GM21786 (cell line): ENCODE measurements around the gene NEMP2.

Experiments used
- ATAC-seq: cut with Tn5 transposase; IDR thresholded peaks from one replicate; pipeline ENCODE4 v1.9.1; 2021; ENCODE audit not compliant: unreplicated experiment

Gene NEMP2, protein sequence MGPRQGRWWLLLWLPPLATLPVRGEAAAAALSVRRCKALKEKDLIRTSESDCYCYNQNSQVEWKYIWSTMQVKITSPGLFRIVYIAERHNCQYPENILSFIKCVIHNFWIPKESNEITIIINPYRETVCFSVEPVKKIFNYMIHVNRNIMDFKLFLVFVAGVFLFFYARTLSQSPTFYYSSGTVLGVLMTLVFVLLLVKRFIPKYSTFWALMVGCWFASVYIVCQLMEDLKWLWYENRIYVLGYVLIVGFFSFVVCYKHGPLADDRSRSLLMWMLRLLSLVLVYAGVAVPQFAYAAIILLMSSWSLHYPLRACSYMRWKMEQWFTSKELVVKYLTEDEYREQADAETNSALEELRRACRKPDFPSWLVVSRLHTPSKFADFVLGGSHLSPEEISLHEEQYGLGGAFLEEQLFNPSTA

GRCh38 chr2:190534310-190535120, at the start of gene NEMP2:
TSS of gene NEMP2 (minus strand) at chr2:190534722. CDS start at chr2:190534655, 67 bp downstream.
- ATAC-seq, result peak; percentile 57

DNA sequence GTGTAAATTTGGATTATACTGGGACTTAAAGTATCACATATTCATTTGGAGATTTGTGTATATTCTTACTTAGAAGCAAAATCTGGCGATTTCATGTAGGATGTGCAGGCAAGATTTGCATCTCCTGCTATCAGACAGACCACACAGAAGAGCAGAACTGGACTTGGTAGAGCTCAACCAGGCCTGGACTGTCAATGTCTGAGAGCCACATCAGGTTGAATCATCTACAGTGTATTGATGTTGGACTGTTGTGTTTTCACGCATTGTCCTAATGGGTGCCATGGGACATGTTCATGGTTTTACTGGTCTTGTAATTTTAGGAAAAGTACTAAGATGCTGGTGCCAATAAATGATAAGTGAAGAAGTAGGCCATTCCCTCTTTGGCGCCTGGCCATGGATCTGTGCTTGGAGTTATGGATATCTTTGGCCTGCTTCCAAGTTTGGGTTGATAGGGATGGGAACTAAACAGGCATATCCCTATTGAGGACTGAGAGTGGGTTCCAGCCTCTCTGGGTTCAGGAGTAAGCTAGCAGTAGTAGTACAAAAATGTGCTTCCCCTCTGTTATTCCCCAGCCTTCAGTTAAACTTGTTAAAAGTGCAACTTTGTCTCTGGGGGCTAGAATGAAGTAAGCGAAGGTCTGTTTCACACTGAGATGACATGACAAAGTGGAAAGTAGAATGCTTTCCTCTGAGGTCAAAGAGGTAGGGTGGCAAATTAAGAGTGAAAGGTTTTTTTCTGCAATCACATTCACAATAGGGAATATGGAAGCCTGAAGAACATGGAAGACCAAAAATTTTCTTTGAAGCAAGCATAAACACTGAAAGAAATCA, 49.2 kb upstream of the NEMP2 start:
- peak; percentile 60 for ATAC-seq

DNA sequence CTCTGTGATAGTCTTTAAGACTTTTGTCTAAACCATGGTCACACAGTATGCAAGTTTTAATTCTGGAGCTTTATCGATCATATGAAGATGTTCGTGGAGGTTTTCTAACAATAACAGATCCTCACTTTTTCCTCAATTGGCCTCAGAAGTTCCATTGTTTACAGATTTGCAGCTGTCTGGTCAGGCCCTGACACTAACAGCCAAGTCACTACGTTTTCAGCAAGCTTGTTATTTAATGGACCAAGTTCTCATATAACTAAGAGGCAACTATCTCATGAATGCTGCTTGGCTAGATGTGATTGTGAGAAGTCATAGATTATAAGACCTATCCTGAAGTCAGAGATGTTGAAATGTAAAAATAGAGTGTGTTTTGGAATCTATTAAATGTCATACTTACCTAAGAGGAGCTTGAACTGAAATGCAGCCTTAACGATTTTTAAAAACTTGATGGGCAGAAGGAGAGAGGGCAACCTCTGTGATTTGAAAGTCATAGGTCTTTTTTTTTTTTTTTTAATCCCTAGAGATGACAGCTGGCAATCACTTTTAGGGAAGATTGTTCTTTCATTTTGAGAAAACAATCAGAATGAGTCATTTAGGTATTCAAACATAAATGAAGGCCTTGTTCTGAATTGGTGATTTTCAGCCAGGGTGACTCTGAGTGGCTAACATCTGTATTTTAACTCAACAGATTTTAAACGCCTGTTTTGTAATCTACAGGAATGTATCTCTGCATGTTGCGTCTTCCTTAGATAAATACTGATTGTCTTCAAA, 48.4 kb upstream of the NEMP2 start:
- ATAC-seq, result peak; percentile 70

DNA sequence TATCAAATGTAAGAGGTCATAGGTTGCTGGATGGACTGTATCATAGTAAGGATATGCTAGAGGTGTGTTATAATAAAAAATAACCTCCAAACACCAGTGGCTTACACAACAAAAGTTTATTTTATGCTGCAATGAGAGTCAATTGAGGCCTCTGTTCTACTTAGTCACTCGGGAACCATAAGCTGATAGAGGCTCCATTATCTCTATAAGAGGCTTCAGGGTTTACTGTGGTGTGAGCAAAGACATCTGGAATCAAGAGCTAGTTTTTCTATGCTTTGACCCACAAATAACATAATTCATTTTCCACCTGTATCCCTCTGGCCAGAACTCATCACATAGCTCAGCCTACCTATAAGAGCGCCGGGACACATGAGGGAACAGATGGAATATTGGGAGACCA, 47.5 kb upstream of the NEMP2 start:
- no peak for ATAC-seq

GRCh38 chr2:190579915-190580846, 45.7 kb upstream of the NEMP2 start:
- ATAC-seq, result no peak

GRCh38 chr2:190579058-190579410, 44.5 kb upstream of the NEMP2 start:
- no peak for ATAC-seq

GRCh38 chr2:190578158-190579057, 43.9 kb upstream of the NEMP2 start:
- ATAC-seq, result no peak

GRCh38 chr2:190576573-190576972, 42.1 kb upstream of the NEMP2 start:
- no peak for ATAC-seq

GRCh38 chr2:190575263-190575662, 40.7 kb upstream of the NEMP2 start:
- ATAC-seq, result no peak

DNA sequence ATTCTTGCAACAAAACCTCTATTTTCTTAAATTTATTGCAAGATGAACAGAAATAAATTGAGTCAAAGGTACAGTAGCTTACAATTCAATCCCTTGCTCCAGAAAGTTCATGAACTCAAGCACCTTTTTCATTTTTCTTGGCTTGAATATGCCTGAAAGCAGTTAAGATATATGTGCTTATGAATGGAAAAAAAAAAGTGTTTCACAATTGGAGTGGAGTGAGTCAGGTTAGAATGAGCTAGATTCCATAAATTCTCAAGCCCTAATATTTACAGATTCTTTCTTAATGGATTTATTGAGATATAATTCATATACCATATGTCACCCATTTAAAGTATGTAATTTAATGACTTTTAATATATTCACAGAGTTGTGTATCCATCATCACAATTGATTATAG, 39.6 kb upstream of the NEMP2 start:
- no peak for ATAC-seq

DNA sequence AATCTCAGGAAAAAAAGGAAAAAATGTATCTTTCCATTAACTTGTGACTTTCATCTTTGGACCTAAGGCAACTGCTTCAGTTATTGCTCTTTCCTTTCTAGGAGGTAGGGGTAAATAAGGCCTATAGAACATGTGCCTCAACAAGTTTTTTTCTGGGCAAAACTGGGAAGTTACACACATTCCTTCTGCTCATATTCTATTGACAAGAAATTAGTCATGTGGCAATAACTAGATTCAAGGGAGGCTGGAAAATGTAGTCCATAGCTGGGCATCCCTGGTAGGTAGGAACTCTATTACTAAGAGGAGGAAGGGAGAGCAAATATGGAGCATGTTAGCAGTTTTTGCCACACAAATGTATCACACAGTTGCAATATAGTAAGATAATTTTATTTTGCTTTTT, 37.7 kb upstream of the NEMP2 start:
- ATAC-seq, result no peak

GRCh38 chr2:190571686-190572085, 37.2 kb upstream of the NEMP2 start:
- no peak for ATAC-seq

- ATAC-seq, result no peak
These were observed 36.3 kb upstream of the NEMP2 start for GRCh38 chr2:190570871-190571270.

GRCh38 chr2:190569994-190570755, 35.7 kb upstream of the NEMP2 start:
- no peak for ATAC-seq

DNA sequence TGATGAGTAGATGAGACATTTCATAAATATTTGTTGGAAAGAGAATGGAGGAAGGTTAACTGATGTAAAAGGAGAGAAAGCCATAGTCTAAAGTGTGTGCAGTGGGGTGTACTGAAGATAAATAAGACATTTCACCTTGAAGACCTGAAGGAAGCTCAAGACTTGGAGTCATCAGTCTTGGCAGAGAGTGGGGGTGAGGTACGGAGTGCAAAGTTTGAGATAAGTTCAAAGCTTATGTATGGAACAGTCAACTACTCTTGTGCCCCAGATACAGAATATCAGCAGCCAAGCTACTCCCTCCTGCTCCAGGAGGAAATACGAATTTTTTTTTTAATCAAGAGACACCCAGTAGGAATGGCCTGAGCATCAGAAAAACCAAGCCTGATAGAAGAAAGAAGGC, 30.3 kb upstream of the NEMP2 start:
- ATAC-seq, result no peak

DNA sequence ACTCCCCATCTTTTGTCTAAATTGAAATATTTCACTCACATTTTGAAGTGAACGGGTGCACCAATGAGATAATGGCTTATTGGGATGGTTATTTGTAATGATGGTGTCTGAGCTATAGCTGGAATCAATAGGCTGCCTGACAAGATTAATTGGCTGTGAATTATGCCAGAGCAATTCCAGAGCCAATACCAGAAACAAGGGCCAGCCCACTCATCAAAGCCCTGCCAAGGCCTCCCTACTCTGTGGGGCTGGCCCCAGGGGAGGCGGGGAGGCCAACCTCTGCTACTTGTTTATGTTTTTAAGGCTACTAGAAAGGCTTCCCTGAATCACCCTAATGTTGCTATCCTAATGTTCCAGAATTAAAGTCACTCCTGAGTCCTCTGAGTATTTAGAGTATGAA, 29.1 kb upstream of the NEMP2 start:
- no peak for ATAC-seq

- no peak for ATAC-seq
These were observed 28.6 kb upstream of the NEMP2 start for GRCh38 chr2:190563109-190563508.

GRCh38 chr2:190562121-190562520, 27.6 kb upstream of the NEMP2 start:
- ATAC-seq, result no peak
